SU-DHL-6 (cell line): ENCODE results near the gene EDAR.

ENCODE experiments used
- CTCF ChIP-seq: fragments of 200-600 bp; sonication (generic); IDR thresholded peaks from one replicate; pipeline ENCODE4 v1.5.1; 2017; ENCODE audit warnings: antibody characterized with exemption, mild to moderate bottlenecking, low read length, moderate library complexity; ENCODE audit not compliant: insufficient read depth, poor library complexity, severe bottlenecking
- EZH2phosphoT487 ChIP-seq: fragments of 200-600 bp; sonication (generic), shearing (Covaris generic); conservative IDR thresholded peaks from 2 replicates; pipeline ENCODE4 v1.6.1; 2018; ENCODE audit warnings: mild to moderate bottlenecking, antibody characterized with exemption, low read length, moderate library complexity, mixed read lengths

GRCh38 chr2:108905906-108906305 is 83.1 kb downstream of the EDAR start:
- TF ChIP-seq CTCF (no peak), EZH2phosphoT487 (no peak)
